Mesendoderm (in vitro differentiated cells): ENCODE data around the gene TIMM17B. TPM values are rescaled to one million over a fixed set of nuclear protein-coding genes. Genes with fewer than 3 reads are reported as not detected.

Experiments used
- DNase-seq: peaks from one replicate; pipeline ENCODE4 v3.0.0; 2013
- H2AK5ac ChIP-seq: 2 replicates; pipeline ENCODE4 v1.6.1; 2013; ENCODE audit warnings: low read length, inconsistent platforms
- H2BK120ac ChIP-seq: 2 replicates; pipeline ENCODE4 v1.6.1; 2013; ENCODE audit warnings: low read depth, mild to moderate bottlenecking, low read length, moderate library complexity, mixed read lengths
- H2BK15ac ChIP-seq: replicated peaks from 2 replicates; pipeline ENCODE4 v1.6.1; 2013; ENCODE audit warnings: low read depth, mild to moderate bottlenecking, moderate library complexity
- H2BK5ac ChIP-seq: 2 replicates; pipeline ENCODE4 v1.6.1; 2013; ENCODE audit warnings: low read length, inconsistent platforms
- H3K18ac ChIP-seq: 2 replicates; pipeline ENCODE4 v1.6.1; 2013; ENCODE audit warnings: mild to moderate bottlenecking, low read length, mixed read lengths
- H3K23ac ChIP-seq: one replicate; pipeline ENCODE4 v1.6.1; 2013; ENCODE audit warnings: low read length
- H3K27ac ChIP-seq: 2 replicates; pipeline ENCODE4 v1.5.1; 2013; ENCODE audit warnings: low read depth, mild to moderate bottlenecking, inconsistent platforms, low read length, moderate library complexity
- H3K27me3 ChIP-seq: 2 replicates; pipeline ENCODE4 v1.6.1; 2013; ENCODE audit warnings: low read length, control low read depth, mild to moderate bottlenecking, inconsistent platforms; ENCODE audit not compliant: insufficient read depth, poor library complexity
- H3K36me3 ChIP-seq: 2 replicates; pipeline ENCODE4 v1.6.1; 2013; ENCODE audit warnings: low read length, inconsistent platforms; ENCODE audit not compliant: control insufficient read depth, insufficient read depth
- H3K4ac ChIP-seq: one replicate; pipeline ENCODE4 v1.6.1; 2013; ENCODE audit warnings: low read depth, mild to moderate bottlenecking, low read length, moderate library complexity
- H3K4me1 ChIP-seq: 2 replicates; pipeline ENCODE4 v1.6.1; 2013; ENCODE audit warnings: low read depth, low read length, inconsistent platforms; ENCODE audit not compliant: control insufficient read depth
- H3K4me2 ChIP-seq: 2 replicates; pipeline ENCODE4 v1.6.1; 2013; ENCODE audit warnings: low read length
- H3K4me3 ChIP-seq: 2 replicates; pipeline ENCODE4 v1.5.1; 2013; ENCODE audit warnings: mild to moderate bottlenecking, low read length
- H3K56ac ChIP-seq: one replicate; pipeline ENCODE4 v1.6.1; 2013; ENCODE audit warnings: low read length
- H3K79me1 ChIP-seq: 2 replicates; pipeline ENCODE4 v1.6.1; 2013; ENCODE audit warnings: low read length, inconsistent platforms
- H3K79me2 ChIP-seq: 2 replicates; pipeline ENCODE4 v1.6.1; 2013; ENCODE audit warnings: mild to moderate bottlenecking, low read length; ENCODE audit not compliant: control insufficient read depth, insufficient read depth
- H3K9ac ChIP-seq: 2 replicates; pipeline ENCODE4 v1.6.1; 2013; ENCODE audit warnings: low read length, inconsistent platforms
- H4K5ac ChIP-seq: one replicate; pipeline ENCODE4 v1.6.1; 2013; ENCODE audit warnings: low read length
- H4K8ac ChIP-seq: one replicate; pipeline ENCODE4 v1.6.1; 2013; ENCODE audit warnings: low read depth, mild to moderate bottlenecking, control low read depth, low read length, moderate library complexity
- whole genome bisulfite sequencing: extraction: QIAGEN DNeasy Blood & Tissue Kit; methylation state at CpG from one replicate; pipeline ENCODE4 v1.1.7; 2013; ENCODE audit warnings: low lambda C conversion rate, missing lambda C conversion rate; ENCODE audit not compliant: insufficient coverage; ENCODE audit errors: extremely low coverage; 5-methylcytosine and 5-hydroxymethylcytosine counted together
- polyA plus RNA-seq, 2 experiments: library from polyadenylated mRNA; stranded (reverse); fragments of 200-250 nt; gene quantifications; one replicate each; pipeline ENCODE4 v1.2.3, GENCODE V29; 2013

The TIMM17B gene
- polyA plus RNA-seq (2013, experiment 1 of 2), result 52.0 TPM
- polyA plus RNA-seq (2013, experiment 2 of 2), result 55.2 TPM

- Histone ChIP-seq H3K4ac (no peak within 1 kb of the TSS), H2BK15ac (no peak within 1 kb of the TSS), H2BK5ac (peak within 1 kb of the TSS; percentile 50), H4K5ac (no peak within 1 kb of the TSS), H3K18ac (peak within 1 kb of the TSS; percentile 64), H3K27ac (peak within 1 kb of the TSS; percentile 93), H3K27me3 (no peaks in the 10 kb centered on the region), H2BK120ac (no peak within 1 kb of the TSS), H4K8ac (no peak within 1 kb of the TSS), H3K4me1 (no peaks in the 10 kb centered on the region), H2AK5ac (no peak within 1 kb of the TSS), H3K9ac (peak within 1 kb of the TSS; percentile 91), H3K23ac (no peak within 1 kb of the TSS), H3K4me2 (peak within 1 kb of the TSS; percentile 67), H3K79me1 (no peaks in the 10 kb centered on the region), H3K36me3 (peaks cover 2% of the 10 kb centered on the region), H3K56ac (peak within 1 kb of the TSS; percentile 98), H3K4me3 (peak within 1 kb of the TSS; percentile 84), H3K79me2 (peaks cover 10% of the 10 kb centered on the region)
- peak; percentile 98 for DNase-seq
- WGBS, result no CpG with 5 or more reads among the region's 49 CpGs
Measured at GRCh38 chrX:48897625-48898306, at the start of gene TIMM17B, which contains the start of gene PQBP1. Gene TIMM17B (minus strand): TSS chrX:48897768. CDS start chrX:48897749, 19 bp downstream. Gene PQBP1 (plus strand): TSS chrX:48897930. CDS start chrX:48898510, 580 bp downstream.

DNA sequence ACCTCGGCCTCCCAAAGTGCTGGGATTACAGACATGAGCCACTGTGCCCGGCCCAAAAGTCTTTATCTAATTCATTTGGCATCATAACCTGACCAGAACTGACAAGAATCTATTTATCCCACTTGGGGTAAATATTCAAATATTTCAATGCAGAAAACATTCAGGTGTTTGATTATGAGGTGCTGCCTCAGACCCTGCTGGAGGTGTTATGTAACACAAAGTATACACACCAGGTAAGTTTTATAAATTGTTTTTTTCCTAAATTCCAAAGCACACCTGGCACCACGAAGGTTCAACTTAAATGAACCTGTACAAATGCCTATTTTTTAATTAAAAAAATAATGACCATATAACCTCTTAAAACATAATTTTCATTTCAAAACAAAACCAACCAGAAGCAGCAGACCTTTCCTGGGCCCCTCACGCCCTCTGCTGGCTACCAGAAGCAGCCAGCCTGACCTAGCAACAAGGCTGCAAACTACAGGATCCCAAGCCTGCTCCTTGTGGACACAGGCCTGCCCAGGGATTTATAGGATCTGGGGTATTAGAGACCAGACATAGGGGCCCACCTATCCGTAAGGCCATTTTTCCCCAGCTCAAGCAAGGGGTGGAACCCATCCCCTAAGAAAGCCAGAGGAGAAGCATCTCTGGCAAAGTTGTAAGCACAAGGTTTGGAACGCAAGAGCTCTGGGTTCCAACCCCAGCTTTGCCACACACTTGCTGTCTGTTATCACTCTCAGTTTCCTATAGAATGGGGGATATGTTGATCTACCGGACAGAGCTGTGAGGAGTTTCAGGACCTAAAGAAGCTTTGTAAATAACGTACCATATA, 48.2 kb upstream of the TIMM17B start:
- H3K4me2 ChIP-seq, result no peak overlapping the region
- H3K9ac ChIP-seq, result no peak overlapping the region
- no peak overlapping the region for H3K18ac ChIP-seq
- H2BK120ac ChIP-seq, result no peak overlapping the region
- H3K27ac ChIP-seq, result no peak overlapping the region
- H3K4ac ChIP-seq, result no peak overlapping the region
- no peaks in the 10 kb centered on the region for H3K79me1 ChIP-seq
- no peaks in the 10 kb centered on the region for H3K79me2 ChIP-seq
- no peak overlapping the region for H3K23ac ChIP-seq
- no peaks in the 10 kb centered on the region for H3K27me3 ChIP-seq
- H2AK5ac ChIP-seq, result no peak overlapping the region
- no peak overlapping the region for H2BK5ac ChIP-seq
- no peak overlapping the region for H3K4me3 ChIP-seq
- H4K8ac ChIP-seq, result no peak overlapping the region
- WGBS, result no CpG with 5 or more reads among the region's 8 CpGs
- H3K56ac ChIP-seq, result no peak overlapping the region
- H2BK15ac ChIP-seq, result no peak overlapping the region
- peak; percentile 56 for DNase-seq
- no peaks in the 10 kb centered on the region for H3K36me3 ChIP-seq
- no peak overlapping the region for H4K5ac ChIP-seq
- H3K4me1 ChIP-seq, result no peaks in the 10 kb centered on the region

DNA sequence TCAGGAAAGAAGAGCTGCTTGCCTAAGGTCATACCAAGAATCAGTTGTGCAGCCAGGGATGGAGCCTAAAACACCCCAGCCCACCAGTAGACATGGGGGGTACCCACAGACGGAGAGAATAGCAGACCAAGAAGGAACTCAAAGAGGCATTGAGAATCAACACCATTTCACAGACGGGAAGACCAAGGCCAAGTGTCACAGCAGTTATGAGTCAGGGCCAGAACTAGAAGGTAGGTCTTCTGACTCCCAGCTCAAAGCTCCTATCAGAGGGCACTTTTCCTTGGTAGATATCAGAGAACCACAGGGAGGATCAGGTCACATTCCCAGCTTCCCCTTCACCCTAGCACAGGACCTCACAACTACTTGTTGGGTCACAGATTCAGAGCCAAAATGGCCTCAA, 45.3 kb upstream of the TIMM17B start:
- Histone ChIP-seq H4K8ac (no peak overlapping the region), H3K4me2 (no peak overlapping the region), H2BK15ac (no peak overlapping the region), H4K5ac (no peak overlapping the region), H3K27ac (no peak overlapping the region), H3K36me3 (no peaks in the 10 kb centered on the region), H3K9ac (no peak overlapping the region), H3K79me2 (peaks cover 3% of the 10 kb centered on the region), H2AK5ac (no peak overlapping the region), H2BK120ac (no peak overlapping the region), H3K4me1 (no peaks in the 10 kb centered on the region), H3K4ac (no peak overlapping the region), H3K4me3 (no peak overlapping the region), H3K18ac (no peak overlapping the region), H3K23ac (no peak overlapping the region), H2BK5ac (no peak overlapping the region), H3K56ac (no peak overlapping the region), H3K27me3 (no peaks in the 10 kb centered on the region), H3K79me1 (no peaks in the 10 kb centered on the region)
- no peak for DNase-seq
- no CpG with 5 or more reads among the region's 2 CpGs for WGBS

GRCh38 chrX:48940404-48940955, 42.9 kb upstream of the TIMM17B start:
- H3K4me1 ChIP-seq, result no peaks in the 10 kb centered on the region
- H3K18ac ChIP-seq, result no peak overlapping the region
- no peak overlapping the region for H3K9ac ChIP-seq
- H3K79me1 ChIP-seq, result no peaks in the 10 kb centered on the region
- H3K23ac ChIP-seq, result no peak overlapping the region
- no peak overlapping the region for H3K27ac ChIP-seq
- H2AK5ac ChIP-seq, result no peak overlapping the region
- H2BK5ac ChIP-seq, result no peak overlapping the region
- H3K4ac ChIP-seq, result no peak overlapping the region
- peaks cover 6% of the 10 kb centered on the region for H3K79me2 ChIP-seq
- H2BK15ac ChIP-seq, result no peak overlapping the region
- no peaks in the 10 kb centered on the region for H3K36me3 ChIP-seq
- H3K27me3 ChIP-seq, result no peaks in the 10 kb centered on the region
- no peak for DNase-seq
- H2BK120ac ChIP-seq, result no peak overlapping the region
- no peak overlapping the region for H4K5ac ChIP-seq
- no peak overlapping the region for H3K4me2 ChIP-seq
- no peak overlapping the region for H3K4me3 ChIP-seq
- WGBS, result no CpG with 5 or more reads among the region's 2 CpGs
- H4K8ac ChIP-seq, result no peak overlapping the region
- no peak overlapping the region for H3K56ac ChIP-seq

- no peaks in the 10 kb centered on the region for H3K36me3 ChIP-seq
- H3K27ac ChIP-seq, result no peak overlapping the region
- H4K5ac ChIP-seq, result no peak overlapping the region
- no peak overlapping the region for H2BK120ac ChIP-seq
- H3K9ac ChIP-seq, result no peak overlapping the region
- H3K4me1 ChIP-seq, result no peaks in the 10 kb centered on the region
- H2AK5ac ChIP-seq, result no peak overlapping the region
- no CpG with 5 or more reads among the region's 3 CpGs for WGBS
- no peak overlapping the region for H3K56ac ChIP-seq
- no peaks in the 10 kb centered on the region for H3K79me1 ChIP-seq
- H3K4ac ChIP-seq, result no peak overlapping the region
- H3K4me2 ChIP-seq, result no peak overlapping the region
- no peak overlapping the region for H3K18ac ChIP-seq
- no peak overlapping the region for H2BK15ac ChIP-seq
- no peak overlapping the region for H3K4me3 ChIP-seq
- H3K23ac ChIP-seq, result no peak overlapping the region
- no peaks in the 10 kb centered on the region for H3K27me3 ChIP-seq
- peaks cover 6% of the 10 kb centered on the region for H3K79me2 ChIP-seq
- DNase-seq, result no peak
- no peak overlapping the region for H2BK5ac ChIP-seq
- H4K8ac ChIP-seq, result no peak overlapping the region
Measured at GRCh38 chrX:48939524-48940228, 42.1 kb upstream of the TIMM17B start.
